Stimulated activated naive CD8-positive, alpha-beta T cell treated with anti-CD3 and anti-CD28 coated beads, Interleukin-15, Interleukin-2, amounts not matched to agents 100 ng/mL and 50 ng/mL, for 24 hours (primary cell): ENCODE data around the gene MAGED2.
"Not testable (repeated sequence)": the region's sequence is repeated elsewhere in the genome, so short reads cannot be mapped to it uniquely, and the experiment has no call there.

ENCODE experiments used
- H3K27ac Mint-ChIP-seq: one replicate; pipeline ENCODE4 v1.8.0; 2021; ENCODE audit warnings: mild to moderate bottlenecking, mixed read lengths
- H3K27me3 Mint-ChIP-seq: one replicate; pipeline ENCODE4 v1.8.0; 2021; ENCODE audit warnings: mixed read lengths
- H3K36me3 Mint-ChIP-seq: one replicate; pipeline ENCODE4 v1.8.0; 2021; ENCODE audit warnings: low read depth, mixed read lengths
- H3K4me1 Mint-ChIP-seq: one replicate; pipeline ENCODE4 v1.8.0; 2021; ENCODE audit warnings: low read depth, mixed read lengths
- H3K4me3 Mint-ChIP-seq: one replicate; pipeline ENCODE4 v1.8.0; 2021; ENCODE audit warnings: mild to moderate bottlenecking, mixed read lengths
- H3K9me3 Mint-ChIP-seq: one replicate; pipeline ENCODE4 v1.8.0; 2021; ENCODE audit warnings: mixed read lengths

Gene MAGED2, protein sequence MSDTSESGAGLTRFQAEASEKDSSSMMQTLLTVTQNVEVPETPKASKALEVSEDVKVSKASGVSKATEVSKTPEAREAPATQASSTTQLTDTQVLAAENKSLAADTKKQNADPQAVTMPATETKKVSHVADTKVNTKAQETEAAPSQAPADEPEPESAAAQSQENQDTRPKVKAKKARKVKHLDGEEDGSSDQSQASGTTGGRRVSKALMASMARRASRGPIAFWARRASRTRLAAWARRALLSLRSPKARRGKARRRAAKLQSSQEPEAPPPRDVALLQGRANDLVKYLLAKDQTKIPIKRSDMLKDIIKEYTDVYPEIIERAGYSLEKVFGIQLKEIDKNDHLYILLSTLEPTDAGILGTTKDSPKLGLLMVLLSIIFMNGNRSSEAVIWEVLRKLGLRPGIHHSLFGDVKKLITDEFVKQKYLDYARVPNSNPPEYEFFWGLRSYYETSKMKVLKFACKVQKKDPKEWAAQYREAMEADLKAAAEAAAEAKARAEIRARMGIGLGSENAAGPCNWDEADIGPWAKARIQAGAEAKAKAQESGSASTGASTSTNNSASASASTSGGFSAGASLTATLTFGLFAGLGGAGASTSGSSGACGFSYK

GRCh38 chrX:54807524-54808108 is at the start of gene MAGED2:
MAGED2 (plus strand) TSS chrX:54807745; CDS start chrX:54809332, 1,587 bp downstream.
- peaks cover 13% of the 10 kb centered on the region for H3K4me1 Mint-ChIP-seq
- peaks cover 5% of the 10 kb centered on the region for H3K36me3 Mint-ChIP-seq
- H3K4me3 Mint-ChIP-seq, result peak within 1 kb of the TSS; percentile 90
- H3K27ac Mint-ChIP-seq, result peak within 1 kb of the TSS; percentile 96
- H3K27me3 Mint-ChIP-seq, result no peaks in the 10 kb centered on the region
- H3K9me3 Mint-ChIP-seq, result no peaks in the 10 kb centered on the region

DNA sequence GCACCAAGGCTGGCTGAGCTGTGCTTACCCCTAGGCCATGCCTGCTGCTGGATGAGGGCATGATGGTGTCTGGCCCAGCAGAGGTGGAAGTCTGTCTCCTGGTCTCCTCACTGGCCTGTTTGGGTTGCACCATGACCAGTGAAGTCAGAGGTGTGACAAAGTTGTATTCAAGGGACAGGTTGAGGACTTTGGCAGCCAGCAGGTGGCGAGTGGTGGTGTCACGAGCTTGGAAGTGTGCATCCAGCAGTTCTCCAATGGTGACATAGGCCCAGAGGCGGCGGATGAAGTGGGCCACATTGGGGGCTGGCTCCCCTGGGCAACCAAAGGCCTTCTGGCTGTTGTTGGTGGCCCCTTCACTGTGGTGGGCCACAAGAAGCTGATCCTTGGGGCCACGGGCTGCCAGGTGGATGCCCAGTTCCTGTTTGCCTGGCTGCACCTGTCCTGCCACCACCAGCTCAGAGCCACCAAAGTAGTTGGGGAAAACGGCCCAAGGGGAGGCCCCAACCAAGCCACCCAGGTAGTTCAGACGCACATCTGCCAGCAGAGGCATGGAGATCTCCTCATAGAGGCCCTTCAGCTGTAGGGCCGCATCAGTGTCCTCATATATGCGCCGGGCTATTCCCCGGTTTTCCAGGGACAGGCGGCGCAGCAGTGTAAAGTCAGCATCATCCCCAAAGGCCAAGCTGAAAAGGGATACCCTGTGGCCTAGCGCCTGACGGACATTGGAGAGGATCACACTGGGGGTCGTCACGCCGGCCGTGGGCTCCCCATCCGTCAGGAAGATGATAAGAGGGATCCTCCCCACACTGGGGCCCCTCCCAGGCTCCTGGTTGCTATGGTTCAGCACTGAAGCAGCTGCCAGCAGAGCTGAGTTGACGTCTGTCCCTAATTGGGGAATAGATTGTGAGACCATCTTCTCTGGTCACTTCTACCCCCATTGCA is 49.2 kb upstream of the MAGED2 start:
- H3K9me3 Mint-ChIP-seq, result no peaks in the 10 kb centered on the region
- H3K36me3 Mint-ChIP-seq, result no peaks in the 10 kb centered on the region
- H3K27me3 Mint-ChIP-seq, result peaks cover 3% of the 10 kb centered on the region
- H3K4me1 Mint-ChIP-seq, result no peaks in the 10 kb centered on the region
- H3K4me3 Mint-ChIP-seq, result no peak overlapping the region
- no peak overlapping the region for H3K27ac Mint-ChIP-seq

GRCh38 chrX:54774391-54775094 is 33.0 kb upstream of the MAGED2 start:
- H3K4me1 Mint-ChIP-seq, result peaks cover 12% of the 10 kb centered on the region
- not testable (repeated sequence) for H3K27me3 Mint-ChIP-seq, H3K27ac Mint-ChIP-seq, H3K9me3 Mint-ChIP-seq, H3K4me3 Mint-ChIP-seq, H3K36me3 Mint-ChIP-seq

DNA sequence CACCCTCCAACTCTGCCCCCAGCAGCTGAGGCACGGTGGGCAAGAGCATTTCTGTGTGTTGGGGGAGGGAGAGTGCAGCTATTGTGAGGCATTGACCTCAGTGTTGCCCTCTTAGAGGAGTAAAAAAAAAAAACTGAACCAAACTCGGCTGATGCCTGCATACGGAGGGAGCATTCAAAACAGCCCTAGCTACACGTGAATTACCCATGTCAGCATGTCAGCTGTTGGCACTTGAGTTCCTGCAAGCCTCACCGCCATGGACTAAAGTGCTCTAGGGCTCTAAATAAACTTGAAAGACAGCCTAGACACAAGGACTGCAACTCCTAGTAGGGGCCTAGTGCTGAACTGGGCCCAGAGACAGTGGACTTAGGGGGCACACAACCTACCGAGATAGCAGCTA is 31.5 kb upstream of the MAGED2 start:
- Mint-ChIP-seq H3K9me3 (no peaks in the 10 kb centered on the region), H3K27ac (no peak overlapping the region), H3K27me3 (no peaks in the 10 kb centered on the region), H3K36me3 (no peaks in the 10 kb centered on the region), H3K4me1 (peaks cover 12% of the 10 kb centered on the region), H3K4me3 (no peak overlapping the region)

- Mint-ChIP-seq H3K9me3 (no peaks in the 10 kb centered on the region), H3K36me3 (no peaks in the 10 kb centered on the region), H3K4me1 (peaks cover 12% of the 10 kb centered on the region), H3K4me3 (no peak overlapping the region), H3K27ac (no peak overlapping the region), H3K27me3 (no peaks in the 10 kb centered on the region)
Measured at GRCh38 chrX:54776987-54777672, 30.4 kb upstream of the MAGED2 start.

DNA sequence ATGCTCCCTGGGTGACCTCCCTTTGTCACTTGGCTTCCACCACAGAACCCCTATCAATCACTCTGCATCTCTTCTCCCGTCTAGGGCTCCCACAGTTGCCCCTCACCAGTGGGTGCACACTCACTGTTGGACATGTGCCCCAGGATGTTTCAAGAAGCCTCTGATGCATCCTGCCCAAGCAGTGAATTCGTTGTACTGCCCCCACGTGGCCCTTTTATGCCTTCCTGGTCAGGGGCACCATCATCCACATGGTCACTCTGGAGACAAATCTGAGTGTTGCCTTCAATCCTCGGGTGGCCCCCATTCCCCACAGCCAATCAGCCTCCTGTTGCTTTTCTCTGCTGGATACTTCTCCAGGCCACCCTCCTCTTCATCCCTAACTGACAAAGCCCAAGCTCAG is 21.6 kb upstream of the MAGED2 start:
- Mint-ChIP-seq H3K36me3 (no peaks in the 10 kb centered on the region), H3K9me3 (no peaks in the 10 kb centered on the region), H3K27me3 (no peaks in the 10 kb centered on the region), H3K4me3 (no peak overlapping the region), H3K27ac (no peak overlapping the region), H3K4me1 (no peaks in the 10 kb centered on the region)

DNA sequence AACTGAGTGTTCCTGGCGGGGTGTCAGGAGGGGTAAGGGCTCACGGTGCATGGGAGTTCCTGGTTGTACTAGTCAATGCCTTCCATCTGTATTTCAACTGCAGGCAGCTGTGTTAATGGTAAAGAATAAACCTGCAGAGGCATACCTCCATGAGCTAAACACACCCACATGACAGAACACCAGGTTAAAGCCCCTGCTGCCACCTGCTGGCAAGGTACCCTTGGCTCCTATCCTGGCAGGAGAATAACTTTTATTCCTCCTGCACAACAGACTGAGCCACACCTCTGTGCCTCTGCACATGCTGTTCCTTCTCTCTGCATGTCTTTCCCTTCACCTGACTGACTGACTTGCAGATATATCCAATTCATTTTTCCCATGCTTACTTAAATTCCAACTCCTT is 20.6 kb upstream of the MAGED2 start:
- H3K27ac Mint-ChIP-seq, result no peak overlapping the region

DNA sequence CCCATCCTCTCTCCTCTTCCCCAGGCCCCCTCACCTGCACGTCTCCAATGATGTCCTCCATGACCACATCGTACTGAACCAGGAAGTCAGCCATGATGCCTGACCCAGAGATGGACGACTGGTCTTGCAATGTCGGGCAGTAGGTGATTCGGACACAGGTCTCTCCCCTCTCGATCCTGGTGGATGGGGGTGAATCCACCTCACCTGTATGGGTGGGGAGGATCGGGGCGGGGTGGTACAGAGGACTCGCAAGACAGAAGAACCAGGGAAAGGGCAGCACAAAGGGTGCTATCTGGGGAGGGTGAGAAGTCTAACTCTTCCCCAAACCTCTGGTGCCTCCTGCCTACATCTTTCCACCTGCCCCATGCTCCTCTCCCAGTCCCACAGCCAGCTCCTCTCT is 19.1 kb upstream of the MAGED2 start:
- Mint-ChIP-seq H3K36me3 (no peaks in the 10 kb centered on the region), H3K27ac (no peak overlapping the region), H3K9me3 (no peaks in the 10 kb centered on the region), H3K4me3 (no peak overlapping the region), H3K4me1 (no peaks in the 10 kb centered on the region), H3K27me3 (no peaks in the 10 kb centered on the region)

More for the DNA sequence above, 20.6 kb upstream of the MAGED2 start:
- Mint-ChIP-seq H3K4me1 (no peaks in the 10 kb centered on the region), H3K36me3 (no peaks in the 10 kb centered on the region), H3K27me3 (no peaks in the 10 kb centered on the region), H3K4me3 (no peak overlapping the region), H3K9me3 (no peaks in the 10 kb centered on the region)

DNA sequence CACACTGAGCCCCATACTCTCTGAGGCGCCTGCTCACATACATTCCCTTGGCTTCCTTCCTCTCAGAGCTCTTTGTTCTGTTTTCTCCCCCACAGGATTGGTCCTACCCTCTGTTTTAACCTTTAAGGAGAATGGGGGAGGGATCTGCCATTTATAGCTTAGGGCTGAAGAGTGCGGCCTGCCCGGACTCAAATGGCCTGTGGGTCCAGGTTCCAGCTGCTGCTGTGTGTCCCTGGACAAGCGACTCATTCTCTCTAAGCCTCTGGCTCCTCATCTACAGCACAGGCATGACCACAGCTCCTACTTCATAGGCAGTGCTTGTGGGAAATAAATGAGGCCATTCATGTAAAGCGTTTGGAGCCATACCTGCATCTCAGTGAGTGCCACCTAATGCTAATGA is 18.1 kb upstream of the MAGED2 start:
- not testable (repeated sequence) for H3K36me3 Mint-ChIP-seq, H3K9me3 Mint-ChIP-seq, H3K4me3 Mint-ChIP-seq, H3K27ac Mint-ChIP-seq, H3K4me1 Mint-ChIP-seq, H3K27me3 Mint-ChIP-seq

- Mint-ChIP-seq H3K27ac (no peak overlapping the region), H3K4me1 (no peaks in the 10 kb centered on the region), H3K9me3 (no peaks in the 10 kb centered on the region), H3K36me3 (no peaks in the 10 kb centered on the region), H3K4me3 (no peak overlapping the region), H3K27me3 (no peaks in the 10 kb centered on the region)
Measured at GRCh38 chrX:54794028-54794427, 13.5 kb upstream of the MAGED2 start.

GRCh38 chrX:54794795-54795194 is 12.8 kb upstream of the MAGED2 start:
- no peaks in the 10 kb centered on the region for H3K4me1 Mint-ChIP-seq
- H3K9me3 Mint-ChIP-seq, result no peaks in the 10 kb centered on the region
- no peaks in the 10 kb centered on the region for H3K27me3 Mint-ChIP-seq
- H3K4me3 Mint-ChIP-seq, result no peak overlapping the region
- no peaks in the 10 kb centered on the region for H3K36me3 Mint-ChIP-seq
- no peak overlapping the region for H3K27ac Mint-ChIP-seq

- no peaks in the 10 kb centered on the region for H3K27me3 Mint-ChIP-seq
- H3K36me3 Mint-ChIP-seq, result no peaks in the 10 kb centered on the region
- no peaks in the 10 kb centered on the region for H3K9me3 Mint-ChIP-seq
- H3K4me1 Mint-ChIP-seq, result no peaks in the 10 kb centered on the region
- H3K4me3 Mint-ChIP-seq, result no peak within 1 kb of the TSS
- H3K27ac Mint-ChIP-seq, result no peak within 1 kb of the TSS
Measured at GRCh38 chrX:54798137-54798536, 9.4 kb upstream of the MAGED2 start, which contains the start of gene ITIH6. ITIH6 (minus strand) TSS chrX:54798255; CDS start chrX:54798210, 45 bp downstream.

DNA sequence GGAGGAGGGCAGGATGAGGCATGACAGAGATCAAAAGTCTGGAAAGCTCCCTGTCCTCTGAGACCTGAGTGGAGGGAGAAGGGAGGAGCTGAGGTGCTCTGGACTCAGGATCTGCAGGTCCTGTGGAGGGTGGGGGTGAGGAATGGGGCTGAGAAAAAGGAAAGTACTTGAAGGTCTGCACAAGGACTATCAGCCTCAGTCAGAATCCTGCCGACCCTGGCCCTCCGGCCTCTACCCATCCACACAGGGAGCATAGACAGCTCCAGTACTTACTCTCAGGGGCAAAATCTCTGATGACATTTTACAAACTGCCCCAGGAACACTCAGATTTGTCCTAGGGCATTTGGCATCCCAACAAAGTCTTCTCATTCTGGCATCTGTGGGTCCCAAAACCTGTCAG is 8.5 kb upstream of the MAGED2 start:
- Mint-ChIP-seq H3K27ac (no peak overlapping the region), H3K27me3 (no peaks in the 10 kb centered on the region), H3K36me3 (no peaks in the 10 kb centered on the region), H3K4me1 (no peaks in the 10 kb centered on the region), H3K4me3 (no peak overlapping the region), H3K9me3 (no peaks in the 10 kb centered on the region)
